Measurements from ENCODE around the gene PELO.
A peak's percentile ranks its signal among the peaks of the same experiment; 100 is the strongest.

PELO gene

GRCh38 chr5:52758014-52758413 lies 29.7 kb upstream of the PELO start:
- no peak for DNase-seq (ENCODE audit: low spot score in 2 of 2)
- Histone ChIP-seq H3K36me3 (replicated peaks) (no peaks in the 10 kb centered on the region), H3K4me1 (no peaks in the 10 kb centered on the region), H3K27me3 (ENCODE audit: low read depth) (no peaks in the 10 kb centered on the region), H3K4me3 (no peak overlapping the region), H3K9me3 (no peaks in the 10 kb centered on the region)
- in situ Hi-C loops (cut with MboI; ENCODE audit: low sequenced_read_pairs): no loop called here

- H3K9me3 ChIP-seq: no peaks in the 10 kb centered on the region
- no peak overlapping the region for H3K4me3 ChIP-seq
- DNase-seq (ENCODE audit: low spot score in 2 of 2): no peak
- H3K36me3 ChIP-seq (replicated peaks): no peaks in the 10 kb centered on the region
- no peaks in the 10 kb centered on the region for H3K27me3 ChIP-seq (ENCODE audit: low read depth)
- no peaks in the 10 kb centered on the region for H3K4me1 ChIP-seq
- in situ Hi-C loops (cut with MboI; ENCODE audit: low sequenced_read_pairs): no loop called here
These were observed 28.4 kb upstream of the PELO start for GRCh38 chr5:52759331-52759730.

GRCh38 chr5:52760695-52761366 lies 26.9 kb upstream of the PELO start:
- no peak overlapping the region for H3K4me3 ChIP-seq
- H3K27me3 ChIP-seq (ENCODE audit: low read depth): no peaks in the 10 kb centered on the region
- no peaks in the 10 kb centered on the region for H3K9me3 ChIP-seq
- no peak for DNase-seq (ENCODE audit: low spot score in 2 of 2)
- H3K4me1 ChIP-seq: no peaks in the 10 kb centered on the region
- in situ Hi-C loops (cut with MboI; ENCODE audit: low sequenced_read_pairs): no loop called here
- no peaks in the 10 kb centered on the region for H3K36me3 ChIP-seq (replicated peaks)

GRCh38 chr5:52767217-52767743 lies 20.4 kb upstream of the PELO start:
- DNase-seq (ENCODE audit: low spot score in 2 of 2): no peak
- Histone ChIP-seq H3K27me3 (ENCODE audit: low read depth) (peaks cover 4% of the 10 kb centered on the region; the same call in 1 of the 2 replicates), H3K36me3 (replicated peaks) (no peaks in the 10 kb centered on the region), H3K4me3 (no peak overlapping the region), H3K9me3 (no peaks in the 10 kb centered on the region), H3K4me1 (no peaks in the 10 kb centered on the region)
- in situ Hi-C loops (cut with MboI; ENCODE audit: low sequenced_read_pairs): no loop called here

GRCh38 chr5:52767766-52768480 lies 19.8 kb upstream of the PELO start:
- Histone ChIP-seq H3K4me3 (no peak overlapping the region), H3K4me1 (no peaks in the 10 kb centered on the region), H3K27me3 (ENCODE audit: low read depth) (peaks cover 5% of the 10 kb centered on the region; the same call in 1 of the 2 replicates), H3K9me3 (no peaks in the 10 kb centered on the region), H3K36me3 (replicated peaks) (no peaks in the 10 kb centered on the region)
- in situ Hi-C loops (cut with MboI; ENCODE audit: low sequenced_read_pairs): no loop called here
- no peak for DNase-seq (ENCODE audit: low spot score in 2 of 2)

- H3K9me3 ChIP-seq: no peaks in the 10 kb centered on the region
- no peaks in the 10 kb centered on the region for H3K36me3 ChIP-seq (replicated peaks)
- H3K4me1 ChIP-seq: no peaks in the 10 kb centered on the region
- no peak overlapping the region for H3K4me3 ChIP-seq
- peaks cover 5% of the 10 kb centered on the region; the same call in 1 of the 2 replicates for H3K27me3 ChIP-seq (ENCODE audit: low read depth)
- no peak for DNase-seq (ENCODE audit: low spot score in 2 of 2)
- in situ Hi-C loops (cut with MboI; ENCODE audit: low sequenced_read_pairs): no loop called here
These were observed 18.7 kb upstream of the PELO start for GRCh38 chr5:52769061-52769460.

GRCh38 chr5:52770287-52770939 lies 17.3 kb upstream of the PELO start:
- Histone ChIP-seq H3K4me3 (no peak overlapping the region), H3K9me3 (no peaks in the 10 kb centered on the region), H3K4me1 (no peaks in the 10 kb centered on the region), H3K36me3 (replicated peaks) (no peaks in the 10 kb centered on the region), H3K27me3 (ENCODE audit: low read depth) (peaks cover 5% of the 10 kb centered on the region; the same call in 1 of the 2 replicates)
- in situ Hi-C loops (cut with MboI; ENCODE audit: low sequenced_read_pairs): no loop called here
- DNase-seq (ENCODE audit: low spot score in 2 of 2): no peak

- DNase-seq (ENCODE audit: low spot score in 2 of 2): no peak
- Histone ChIP-seq H3K4me3 (no peak overlapping the region), H3K27me3 (ENCODE audit: low read depth) (peaks cover 5% of the 10 kb centered on the region; the same call in 1 of the 2 replicates), H3K36me3 (replicated peaks) (no peaks in the 10 kb centered on the region), H3K4me1 (no peaks in the 10 kb centered on the region), H3K9me3 (no peaks in the 10 kb centered on the region)
- in situ Hi-C loops (cut with MboI; ENCODE audit: low sequenced_read_pairs): no loop called here
These were observed 16.2 kb upstream of the PELO start for GRCh38 chr5:52771343-52772039.

- Histone ChIP-seq H3K4me1 (no peaks in the 10 kb centered on the region), H3K36me3 (replicated peaks) (no peaks in the 10 kb centered on the region), H3K9me3 (no peaks in the 10 kb centered on the region), H3K27me3 (ENCODE audit: low read depth) (peaks cover 5% of the 10 kb centered on the region; the same call in 1 of the 2 replicates), H3K4me3 (no peak overlapping the region)
- in situ Hi-C loops (cut with MboI; ENCODE audit: low sequenced_read_pairs): no loop called here
- DNase-seq (ENCODE audit: low spot score in 2 of 2): no peak
These were observed 15.0 kb upstream of the PELO start for GRCh38 chr5:52772668-52773067.

GRCh38 chr5:52773342-52773741 lies 14.4 kb upstream of the PELO start:
- no peak for DNase-seq (ENCODE audit: low spot score in 2 of 2)
- Histone ChIP-seq H3K36me3 (replicated peaks) (no peaks in the 10 kb centered on the region), H3K4me1 (no peaks in the 10 kb centered on the region), H3K27me3 (ENCODE audit: low read depth) (peaks cover 5% of the 10 kb centered on the region; the same call in 1 of the 2 replicates), H3K9me3 (no peaks in the 10 kb centered on the region), H3K4me3 (no peak overlapping the region)
- in situ Hi-C loops (cut with MboI; ENCODE audit: low sequenced_read_pairs): no loop called here

- H3K9me3 ChIP-seq: no peaks in the 10 kb centered on the region
- DNase-seq (ENCODE audit: low spot score in 2 of 2): peak in 1 of 2 experiments; percentile 43
- H3K36me3 ChIP-seq (replicated peaks): no peaks in the 10 kb centered on the region
- peaks cover 5% of the 10 kb centered on the region; the same call in 1 of the 2 replicates for H3K27me3 ChIP-seq (ENCODE audit: low read depth)
- no peak overlapping the region for H3K4me3 ChIP-seq
- in situ Hi-C loops (cut with MboI; ENCODE audit: low sequenced_read_pairs): no loop called here
- no peaks in the 10 kb centered on the region for H3K4me1 ChIP-seq
These were observed 13.7 kb upstream of the PELO start for GRCh38 chr5:52774005-52774410.

- in situ Hi-C loops (cut with MboI; ENCODE audit: low sequenced_read_pairs): no loop called here
- Histone ChIP-seq H3K27me3 (ENCODE audit: low read depth) (peaks cover 5% of the 10 kb centered on the region; the same call in 1 of the 2 replicates), H3K9me3 (no peaks in the 10 kb centered on the region), H3K36me3 (replicated peaks) (no peaks in the 10 kb centered on the region), H3K4me1 (no peaks in the 10 kb centered on the region), H3K4me3 (no peak overlapping the region)
- no peak for DNase-seq (ENCODE audit: low spot score in 2 of 2)
These were observed 11.6 kb upstream of the PELO start for GRCh38 chr5:52776116-52776515.

- Histone ChIP-seq H3K27me3 (ENCODE audit: low read depth) (peaks cover 2% of the 10 kb centered on the region; the same call in 1 of the 2 replicates), H3K9me3 (no peaks in the 10 kb centered on the region), H3K36me3 (replicated peaks) (no peaks in the 10 kb centered on the region), H3K4me1 (no peaks in the 10 kb centered on the region), H3K4me3 (no peak overlapping the region)
- in situ Hi-C loops (cut with MboI; ENCODE audit: low sequenced_read_pairs): no loop called here
- no peak for DNase-seq (ENCODE audit: low spot score in 2 of 2)
These were observed 10.5 kb upstream of the PELO start for GRCh38 chr5:52777186-52777585.
